ENCODE data around the gene KLHDC7B.
"Not testable (repeated sequence)": the region's sequence is repeated elsewhere in the genome, so short reads cannot be mapped to it uniquely, and the experiment has no call there.

KLHDC7B gene

DNA sequence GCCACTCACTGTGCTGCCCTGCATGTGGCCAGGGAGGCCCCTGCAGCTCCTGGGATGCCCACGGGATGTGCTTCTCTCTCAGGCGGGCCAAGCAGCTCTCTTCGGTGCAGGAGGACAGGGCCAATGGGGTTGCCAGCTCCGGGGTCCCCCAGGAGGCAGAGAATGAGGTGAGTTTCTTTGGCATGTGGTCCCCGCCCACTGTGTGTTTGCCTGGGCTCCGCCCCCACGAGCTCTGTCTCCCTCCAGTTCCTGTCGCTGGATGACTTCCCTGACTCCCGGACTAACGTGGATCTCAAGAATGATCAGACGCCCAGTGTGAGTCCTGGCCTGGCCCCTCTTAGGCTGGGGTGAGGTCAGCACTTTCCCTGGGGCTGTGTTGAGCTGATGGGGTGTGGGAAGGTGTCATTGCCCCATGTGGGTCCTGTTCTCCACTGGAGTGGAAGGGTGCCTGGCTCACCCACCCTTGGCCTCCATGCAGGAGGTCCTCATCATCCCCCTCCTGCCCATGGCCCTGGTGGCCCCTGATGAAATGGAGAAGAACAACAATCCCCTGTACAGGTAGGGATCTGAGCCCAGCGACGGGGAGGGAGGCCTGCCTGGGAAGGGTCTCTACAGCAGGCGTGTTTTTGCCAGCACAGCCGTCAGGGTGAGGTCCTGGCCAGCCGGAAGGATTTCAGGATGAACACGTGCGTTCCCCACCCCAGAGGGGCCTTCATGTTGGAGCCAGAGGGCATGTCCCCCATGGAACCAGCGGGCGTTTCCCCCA, 28.0 kb upstream of the KLHDC7B start:
- FAIRE-seq (no peak), DNase-seq (ENCODE audit: low spot score) (no peak)

DNA sequence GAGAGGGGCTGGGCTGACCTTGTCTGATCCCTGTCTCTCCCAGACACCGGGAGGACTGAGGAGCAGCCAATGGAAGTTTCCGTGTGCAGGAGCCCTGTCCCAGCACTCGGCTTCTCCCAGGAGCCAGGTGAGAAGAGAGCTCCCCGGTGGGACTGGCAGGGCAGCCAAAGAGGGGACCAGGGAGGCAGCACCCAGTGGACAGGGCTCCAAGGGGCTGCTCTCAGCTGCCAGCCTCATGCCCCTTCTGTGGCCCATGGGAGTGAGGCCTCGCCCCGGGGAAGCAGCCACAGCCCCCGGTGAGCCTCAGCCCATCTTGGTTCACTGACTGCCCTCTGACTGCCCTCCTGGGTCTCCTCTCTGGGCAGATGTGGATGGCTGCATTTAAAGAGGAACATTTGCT, 27.1 kb upstream of the KLHDC7B start:
- no peak for DNase-seq (ENCODE audit: low spot score)
- FAIRE-seq, result no peak

- no peak for DNase-seq (ENCODE audit: low spot score)
- no peak for FAIRE-seq
Measured at GRCh38 chr22:50519151-50519550, 26.5 kb upstream of the KLHDC7B start.

DNA sequence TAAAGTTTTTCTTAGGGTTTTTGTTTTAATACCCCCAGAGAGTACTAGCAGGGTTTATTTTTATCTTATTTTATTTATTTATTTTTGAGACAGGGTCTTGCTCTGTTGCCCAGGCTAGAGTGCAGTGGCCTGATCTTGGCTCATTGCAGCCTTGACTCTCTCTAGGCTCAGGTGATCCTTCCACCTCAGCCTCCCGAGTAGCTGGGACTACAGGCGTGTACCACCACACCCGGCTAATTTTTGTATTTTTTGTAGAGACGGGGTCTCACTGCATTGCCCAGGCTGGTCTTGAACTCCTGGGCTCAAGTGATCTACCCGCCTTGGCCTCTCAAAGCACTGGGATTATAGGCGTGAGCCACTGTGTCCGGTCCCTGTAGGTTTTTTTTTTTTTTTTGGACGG, 25.5 kb upstream of the KLHDC7B start:
- not testable (repeated sequence) for DNase-seq (ENCODE audit: low spot score); FAIRE-seq

GRCh38 chr22:50520826-50521453, 24.8 kb upstream of the KLHDC7B start:
- DNase-seq (ENCODE audit: low spot score), result no peak
- FAIRE-seq, result no peak

DNA sequence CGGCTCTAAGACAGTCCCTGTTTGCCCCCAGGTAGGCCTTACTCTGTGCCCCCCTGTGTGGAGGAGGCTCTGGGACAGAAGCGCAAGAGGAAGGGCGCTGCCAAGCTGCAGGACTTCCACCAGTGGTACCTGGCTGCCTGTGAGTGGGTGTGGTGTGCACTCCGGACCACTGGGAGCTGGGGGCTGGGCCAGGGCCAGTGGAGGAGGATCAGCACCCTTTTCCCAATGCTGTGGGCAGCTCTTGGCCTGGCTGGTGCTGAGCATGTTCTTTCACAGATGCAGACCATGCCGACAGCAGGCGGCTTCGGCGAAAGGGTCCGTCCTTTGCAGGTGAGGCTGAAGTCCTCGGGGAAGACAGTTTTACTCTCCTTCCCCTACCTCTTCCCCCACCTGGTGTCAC, 24.0 kb upstream of the KLHDC7B start:
- FAIRE-seq, result no peak
- no peak for DNase-seq (ENCODE audit: low spot score)

DNA sequence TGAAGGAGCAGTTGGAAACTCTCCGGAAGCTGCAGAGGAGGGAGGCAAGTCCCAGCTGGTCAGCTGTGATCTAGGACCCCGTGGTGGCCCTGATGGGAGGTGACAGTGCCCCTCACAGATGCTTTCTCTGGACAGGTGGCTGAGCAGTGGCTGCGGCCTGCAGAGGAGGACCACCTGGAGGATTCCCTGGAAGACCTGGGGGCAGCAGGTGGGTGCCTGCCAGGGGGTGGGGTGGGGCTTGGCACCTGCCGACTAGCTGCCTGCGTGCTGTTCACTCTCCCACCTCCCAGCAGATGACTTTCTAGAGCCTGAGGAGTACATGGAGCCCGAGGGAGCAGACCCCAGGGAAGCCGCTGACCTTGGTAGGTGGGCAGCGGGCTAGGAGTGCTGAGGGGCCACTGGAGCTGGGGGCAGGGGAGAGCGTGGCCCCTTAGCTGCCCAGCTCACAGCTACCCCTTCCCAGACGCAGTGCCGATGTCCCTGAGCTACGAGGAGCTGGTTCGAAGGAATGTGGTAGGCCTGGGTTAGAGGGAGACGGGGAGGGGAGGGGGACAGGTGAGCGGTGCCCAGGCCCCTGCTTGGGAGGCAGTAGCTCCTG, 23.4 kb upstream of the KLHDC7B start:
- no peak for FAIRE-seq

DNA sequence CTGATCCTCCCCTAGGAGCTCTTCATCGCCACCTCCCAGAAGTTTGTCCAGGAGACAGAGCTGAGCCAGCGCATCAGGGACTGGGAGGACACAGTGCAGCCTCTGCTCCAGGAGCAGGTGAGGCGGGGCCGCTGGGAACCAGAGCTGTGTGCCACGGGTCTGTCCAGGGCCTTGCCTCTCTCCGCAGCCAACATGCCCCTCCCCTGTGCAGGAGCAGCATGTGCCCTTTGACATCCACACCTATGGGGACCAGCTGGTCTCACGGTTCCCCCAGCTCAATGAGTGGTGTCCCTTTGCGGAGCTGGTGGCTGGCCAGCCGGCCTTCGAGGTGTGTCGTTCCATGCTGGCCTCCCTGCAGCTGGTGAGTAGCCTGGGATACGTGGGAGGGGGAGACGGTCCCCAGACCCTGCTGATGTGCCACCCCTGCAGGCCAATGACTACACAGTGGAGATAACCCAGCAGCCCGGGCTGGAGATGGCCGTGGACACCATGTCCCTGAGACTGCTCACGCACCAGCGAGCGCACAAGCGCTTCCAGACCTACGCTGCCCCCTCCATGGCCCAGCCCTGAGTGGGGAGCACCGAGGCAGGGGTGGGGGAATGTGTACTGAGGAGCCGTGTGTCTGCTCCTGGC, 22.8 kb upstream of the KLHDC7B start:
- DNase-seq (ENCODE audit: low spot score) (no peak), FAIRE-seq (no peak)

More for the DNA sequence above, 23.4 kb upstream of the KLHDC7B start:
- DNase-seq (ENCODE audit: low spot score), result no peak

- FAIRE-seq, result no peak
Measured at GRCh38 chr22:50523458-50523805, 22.3 kb upstream of the KLHDC7B start.

DNA sequence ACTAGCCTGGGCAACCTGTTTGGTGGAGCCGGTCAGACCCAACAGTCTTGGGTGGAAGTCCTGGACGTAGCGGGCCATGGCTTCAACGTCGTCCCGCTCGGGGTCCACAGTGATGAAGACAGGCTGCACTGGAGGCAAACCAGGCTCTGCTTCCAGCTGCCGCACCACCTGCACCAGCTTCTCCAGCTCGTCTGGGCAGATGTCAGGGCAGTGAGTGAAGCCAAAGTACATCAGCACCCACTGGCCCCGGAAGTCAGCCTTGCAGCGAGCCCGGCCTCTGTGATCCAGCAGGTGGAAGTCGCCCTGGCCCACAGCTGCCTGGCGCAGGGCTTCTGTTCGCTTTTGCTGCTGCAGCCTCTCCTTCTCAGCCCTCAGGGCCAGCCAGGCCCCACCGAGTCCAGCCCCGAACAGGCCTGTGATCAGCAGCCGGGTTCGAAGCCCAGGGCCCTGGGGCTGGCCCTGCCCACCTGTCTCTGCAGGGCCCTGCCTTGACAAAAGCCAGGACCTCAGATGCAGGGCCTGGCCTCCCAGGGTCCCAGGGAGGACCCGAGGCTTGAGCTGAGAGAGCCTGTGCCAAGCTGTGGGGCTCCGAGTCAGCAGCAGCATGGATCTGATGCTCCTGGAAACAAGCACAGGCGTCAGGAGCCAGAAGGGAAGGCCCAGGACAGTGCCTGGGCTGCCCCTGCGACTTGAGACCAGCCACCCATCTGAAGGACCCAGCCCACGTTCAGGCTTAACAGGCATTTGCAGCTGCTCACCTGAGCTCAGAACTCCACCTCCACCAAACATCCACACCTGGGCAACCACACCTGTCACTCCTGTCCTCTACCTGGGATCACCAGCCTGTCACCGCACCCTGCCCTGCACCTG, 21.7 kb upstream of the KLHDC7B start:
- no peak for FAIRE-seq

More at GRCh38 chr22:50523458-50523805, 22.3 kb upstream of the KLHDC7B start:
- no peak for DNase-seq (ENCODE audit: low spot score)

GRCh38 chr22:50524676-50525103, 21.0 kb upstream of the KLHDC7B start:
- peak; percentile 71 for FAIRE-seq
- DNase-seq (ENCODE audit: low spot score), result no peak

More for the DNA sequence above, 21.7 kb upstream of the KLHDC7B start:
- DNase-seq (ENCODE audit: low spot score), result no peak

- DNase-seq (ENCODE audit: low spot score) (peak; percentile 99), FAIRE-seq (peak; percentile 81)
Measured at GRCh38 chr22:50525104-50525857, 20.4 kb upstream of the KLHDC7B start, which contains the start of gene SCO2. Gene SCO2 (minus strand): TSS chr22:50525598. CDS start chr22:50524411, 1,187 bp downstream.

DNA sequence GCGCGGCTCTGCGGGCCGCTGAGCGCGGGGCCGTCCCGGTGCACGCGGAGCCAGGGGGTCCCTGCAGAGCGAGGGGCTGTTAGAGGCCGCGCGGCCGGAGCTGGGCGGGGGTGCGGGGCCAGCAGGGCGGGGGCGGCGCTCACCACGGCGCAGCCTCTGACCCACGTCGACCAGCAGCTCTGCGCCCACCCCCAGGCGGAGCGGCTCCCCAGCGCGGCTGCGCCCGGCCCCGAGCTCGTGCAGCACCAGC, 19.9 kb upstream of the KLHDC7B start:
- DNase-seq (ENCODE audit: low spot score) (no peak), FAIRE-seq (no peak)

GRCh38 chr22:50526108-50526833, 19.4 kb upstream of the KLHDC7B start:
- FAIRE-seq (peak; percentile 76), DNase-seq (ENCODE audit: low spot score) (peak; percentile 87)

GRCh38 chr22:50526834-50527801, 18.6 kb upstream of the KLHDC7B start:
- peak; percentile 80 for DNase-seq (ENCODE audit: low spot score)
- FAIRE-seq, result peak; percentile 50

GRCh38 chr22:50527921-50528681, 17.6 kb upstream of the KLHDC7B start:
- FAIRE-seq (peak; percentile 59), DNase-seq (ENCODE audit: low spot score) (no peak)

GRCh38 chr22:50528682-50529415, 16.9 kb upstream of the KLHDC7B start:
- DNase-seq (ENCODE audit: low spot score) (no peak), FAIRE-seq (no peak)

Data from urothelium cell line (cell line).